ENCODE results near the gene OOSP1.

DNA sequence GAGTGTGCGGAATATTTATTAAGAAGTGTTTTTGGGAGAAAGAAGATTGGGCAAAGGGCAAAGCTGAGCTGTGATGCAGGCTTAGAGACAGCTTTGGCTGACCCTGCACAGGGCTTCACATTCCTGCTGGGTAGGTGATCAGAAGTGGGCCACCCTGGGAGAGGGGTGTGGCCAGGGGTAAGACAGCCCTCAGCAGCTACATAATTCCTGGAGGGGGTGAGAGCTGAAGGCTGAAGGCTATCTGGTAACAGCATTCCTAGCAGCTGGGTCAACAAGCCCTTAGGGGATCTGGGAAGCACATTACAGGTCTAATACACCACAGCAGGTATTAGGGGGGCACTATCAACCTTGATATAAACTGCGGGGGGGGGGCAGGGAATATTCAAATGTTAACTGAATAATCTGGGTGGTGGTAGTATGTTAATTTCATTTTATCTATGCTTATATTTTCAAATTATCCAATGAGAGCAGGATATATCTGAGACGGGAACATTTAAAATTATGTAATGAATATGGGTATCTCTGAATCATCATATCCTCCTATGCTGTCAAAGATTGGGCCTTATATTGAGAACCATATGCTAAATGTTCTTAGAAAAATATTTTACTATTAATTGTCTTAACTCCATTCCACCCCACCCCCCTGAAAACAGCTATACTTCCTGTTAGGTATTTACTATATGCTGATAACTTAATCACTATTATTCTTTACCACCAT lies 5.9 kb downstream of the OOSP1 start:
- TF ChIP-seq TAF1 (IDR thresholded peaks at IDR 0.05; ENCODE audit: borderline replicate concordance, low read depth, low read length) = no peak
- no peak for TF ChIP-seq EED (IDR thresholded peaks at IDR 0.05; ENCODE audit: low read depth)
- TF ChIP-seq ATF7 (IDR thresholded peaks at IDR 0.05; ENCODE audit: low read depth) = no peak
- no peak for TF ChIP-seq ZZZ3 (IDR thresholded peaks at IDR 0.05; ENCODE audit: control insufficient read depth, insufficient read length, low read depth)
- no peak for TF ChIP-seq EZH2 (IDR thresholded peaks at IDR 0.05; ENCODE audit: borderline replicate concordance, control insufficient read depth, low read depth, low read length)
- no peak for TF ChIP-seq BMI1 (IDR thresholded peaks at IDR 0.05; ENCODE audit: borderline replicate concordance)
- TF ChIP-seq DPF2 (IDR thresholded peaks at IDR 0.05) = no peak
- no peak for TF ChIP-seq POLR2A (IDR thresholded peaks at IDR 0.05; ENCODE audit: low read depth, low read length)
- TF ChIP-seq TCF7 (IDR thresholded peaks at IDR 0.05; ENCODE audit: borderline replicate concordance) = no peak
